Stimulated activated naive CD8-positive, alpha-beta T cell treated with anti-CD3 and anti-CD28 coated beads, Interleukin-15, amount 100 ng/mL, for 72 hours (primary cell): ENCODE measurements around the gene S1PR3.

Experiments used
- ATAC-seq: fragments of 150-1000 bp; cut with Tn5 transposase; 2 replicates; pipeline ENCODE4 v1.10.0; 2021; ENCODE audit warnings: mild to moderate bottlenecking, moderate library complexity
- DNase-seq, 2 donors: peaks; one replicate each; pipeline ENCODE4 v3.0.0; 2021 to 2022
- H3K27ac Mint-ChIP-seq, 2 donors: one replicate each; pipeline ENCODE4 v1.8.0; 2022; ENCODE audit warnings: mild to moderate bottlenecking in 2 of 2, mixed read lengths in 2 of 2, moderate library complexity in 2 of 2
- H3K27me3 Mint-ChIP-seq: one replicate; pipeline ENCODE4 v1.8.0; 2022; ENCODE audit warnings: mixed read lengths
- H3K4me1 Mint-ChIP-seq: one replicate; pipeline ENCODE4 v1.8.0; 2022; ENCODE audit warnings: mild to moderate bottlenecking, mixed read lengths
- H3K4me3 Mint-ChIP-seq, 2 donors: one replicate each; pipeline ENCODE4 v1.8.0; 2022; ENCODE audit warnings: mild to moderate bottlenecking in 2 of 2, mixed read lengths in 2 of 2, moderate library complexity in 1 of 2
- H3K9me3 Mint-ChIP-seq, 2 donors: one replicate each; pipeline ENCODE4 v1.8.0; 2022; ENCODE audit warnings: mixed read lengths in 2 of 2

S1PR3 gene

DNA sequence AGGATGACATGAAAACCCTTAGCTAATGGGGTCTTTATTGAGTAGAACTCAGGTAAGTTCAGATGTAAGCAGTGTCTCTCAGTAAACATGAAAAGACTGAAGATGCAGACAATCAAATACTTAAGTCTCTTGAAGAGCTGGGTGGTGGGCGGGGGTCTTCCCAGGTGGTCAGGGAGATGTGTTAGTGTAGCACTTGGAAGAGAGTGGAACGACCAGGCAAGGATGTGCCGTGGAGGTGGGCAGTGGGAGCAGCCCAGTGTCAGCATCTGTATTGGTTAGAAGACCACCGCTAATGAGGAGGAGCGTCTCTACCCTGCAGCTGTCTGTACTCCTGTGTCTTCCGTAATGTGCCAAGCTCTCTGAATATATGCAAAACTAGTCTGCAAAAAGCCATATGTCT lies 4.4 kb downstream of the S1PR3 start:
- H3K9me3 Mint-ChIP-seq, result no peaks in the 10 kb centered on the region
- no peak overlapping the region for H3K27ac Mint-ChIP-seq
- H3K4me3 Mint-ChIP-seq, result no peak overlapping the region
- peaks cover 68% of the 10 kb centered on the region for H3K27me3 Mint-ChIP-seq
- DNase-seq, result no peak
- no peak for ATAC-seq
- H3K4me1 Mint-ChIP-seq, result peaks cover 12% of the 10 kb centered on the region

DNA sequence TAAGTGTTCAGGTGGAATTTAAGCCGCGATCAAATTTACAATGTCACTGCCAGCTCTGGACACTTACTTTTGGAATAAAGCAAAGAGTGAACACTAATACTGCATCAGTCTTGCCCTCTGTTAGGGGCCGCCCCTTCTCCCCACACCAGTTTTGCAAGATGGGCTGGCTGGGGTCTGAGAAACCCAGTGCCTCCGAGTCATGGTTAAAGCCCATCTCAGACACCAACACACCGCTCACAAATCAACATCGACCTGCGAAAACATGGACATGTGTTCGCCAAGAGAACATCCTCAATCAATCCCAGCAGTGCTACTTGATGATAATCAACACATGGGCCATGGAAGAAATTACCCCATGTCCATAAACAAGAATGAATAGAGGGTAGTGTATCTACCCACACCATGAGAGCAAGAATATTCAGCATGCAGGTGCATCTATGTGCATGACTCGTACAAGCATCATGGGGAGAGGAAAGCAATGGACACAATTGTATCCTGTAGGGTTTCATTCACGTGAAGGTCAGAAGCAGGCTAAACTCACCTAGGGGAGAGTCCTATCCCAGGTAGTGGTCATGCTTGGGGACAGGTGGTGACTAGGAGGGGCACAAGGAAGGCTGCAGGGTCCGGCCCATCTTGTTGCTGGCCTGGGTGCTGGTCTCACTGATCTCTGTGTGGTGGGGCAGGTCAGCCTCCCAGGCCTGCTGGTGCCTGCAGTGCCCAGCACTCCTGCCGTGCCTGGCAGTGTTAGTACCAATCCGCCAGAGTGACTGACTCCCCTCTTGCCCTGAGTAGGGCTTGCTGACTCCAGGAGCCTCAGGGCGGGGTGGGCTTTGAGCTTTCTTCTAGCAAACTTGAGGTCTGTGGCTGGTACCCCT lies 5.0 kb downstream of the S1PR3 start:
- peaks cover 69% of the 10 kb centered on the region for H3K27me3 Mint-ChIP-seq
- H3K4me3 Mint-ChIP-seq, result no peak overlapping the region
- H3K4me1 Mint-ChIP-seq, result peaks cover 17% of the 10 kb centered on the region

DNA sequence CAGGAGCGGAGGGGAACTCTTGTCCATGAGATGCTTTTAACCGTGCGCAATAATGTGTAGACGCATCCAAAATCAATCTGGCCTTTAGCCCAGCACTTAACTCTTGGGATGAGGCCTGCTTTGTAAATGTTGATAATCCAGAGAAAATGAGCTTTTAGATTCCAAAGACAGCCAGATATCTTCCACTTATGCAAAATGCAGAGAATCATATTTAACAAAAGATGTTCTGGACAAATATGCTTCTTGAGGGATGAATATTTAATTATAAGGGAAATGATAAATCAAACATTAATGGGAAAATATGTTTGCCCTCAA lies 5.6 kb downstream of the S1PR3 start:
- Mint-ChIP-seq H3K4me3 (no peak overlapping the region), H3K27me3 (peaks cover 69% of the 10 kb centered on the region), H3K9me3 (no peaks in the 10 kb centered on the region), H3K27ac (no peak overlapping the region), H3K4me1 (peaks cover 13% of the 10 kb centered on the region)
- DNase-seq (no peak), ATAC-seq (no peak)

More for the DNA sequence above, 5.0 kb downstream of the S1PR3 start:
- DNase-seq, result no peak
- Mint-ChIP-seq H3K9me3 (no peaks in the 10 kb centered on the region), H3K27ac (no peak overlapping the region)
- ATAC-seq, result no peak

DNA sequence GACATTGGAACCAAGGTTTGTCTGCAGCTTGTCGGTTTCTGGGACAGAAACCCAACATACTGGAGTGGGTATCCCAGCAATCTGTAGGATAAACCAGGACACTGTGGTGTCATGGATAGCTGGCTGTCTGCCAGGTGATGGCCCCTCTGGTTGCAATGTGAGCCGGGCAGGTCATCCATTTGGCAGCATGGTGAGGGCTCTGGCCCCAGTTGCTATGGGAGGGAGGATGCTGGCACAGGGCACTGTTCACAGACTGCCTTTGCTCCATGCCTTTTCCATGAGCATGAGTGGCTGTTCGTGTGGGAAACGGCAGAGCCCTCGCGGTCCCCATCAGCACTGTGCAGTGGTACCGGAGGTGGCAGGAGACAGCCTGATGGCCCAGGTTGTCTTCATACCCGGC lies 6.4 kb downstream of the S1PR3 start:
- H3K4me3 Mint-ChIP-seq, result no peak overlapping the region
- H3K9me3 Mint-ChIP-seq, result no peaks in the 10 kb centered on the region
- H3K27ac Mint-ChIP-seq, result no peak overlapping the region
- no peak for ATAC-seq
- H3K4me1 Mint-ChIP-seq, result peaks cover 8% of the 10 kb centered on the region
- no peak for DNase-seq
- peaks cover 69% of the 10 kb centered on the region for H3K27me3 Mint-ChIP-seq

DNA sequence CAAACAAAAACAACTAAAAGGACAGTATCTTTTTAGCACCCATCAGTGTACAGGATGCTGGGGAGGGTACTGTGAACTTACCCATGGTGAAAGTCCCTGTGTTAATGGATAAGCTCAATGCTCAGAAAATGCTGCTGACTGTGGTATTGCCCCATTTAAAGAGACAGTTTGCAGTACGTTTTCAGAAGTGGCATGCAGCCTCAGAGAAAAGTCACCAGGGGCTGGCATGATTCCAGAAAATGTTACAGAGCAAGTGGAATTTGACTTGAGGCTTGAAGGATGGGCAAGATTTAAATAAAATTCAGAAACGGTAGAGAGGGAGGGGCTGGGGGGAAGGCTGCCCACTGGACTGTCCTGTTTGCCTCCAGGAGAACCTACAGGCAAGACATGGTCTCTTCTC lies 7.2 kb downstream of the S1PR3 start:
- ATAC-seq, result no peak
- H3K9me3 Mint-ChIP-seq, result no peaks in the 10 kb centered on the region
- no peak overlapping the region for H3K27ac Mint-ChIP-seq
- H3K4me3 Mint-ChIP-seq, result no peak overlapping the region
- DNase-seq, result no peak
- H3K4me1 Mint-ChIP-seq, result peaks cover 8% of the 10 kb centered on the region
- H3K27me3 Mint-ChIP-seq, result peaks cover 69% of the 10 kb centered on the region

DNA sequence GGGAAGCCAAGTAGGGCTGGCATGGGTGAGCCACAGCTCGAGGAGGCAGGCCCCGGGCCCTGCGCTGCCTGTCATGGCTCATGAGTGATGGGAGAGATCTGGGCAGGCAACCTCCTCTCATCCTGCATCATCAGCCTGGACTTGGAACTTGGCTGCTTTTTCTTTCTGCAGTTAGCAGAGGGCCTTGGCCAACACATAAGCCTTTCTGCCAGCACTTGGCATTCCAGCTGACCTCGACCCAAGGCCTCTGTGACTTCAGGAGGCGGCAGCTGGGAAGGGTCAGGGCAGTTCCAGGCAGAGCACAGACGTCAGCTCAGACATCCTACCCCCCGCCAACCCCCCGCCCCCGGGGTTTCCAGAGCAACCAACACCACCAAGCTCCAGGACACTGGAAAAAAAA lies 7.6 kb downstream of the S1PR3 start:
- no peak for DNase-seq
- no peak overlapping the region for H3K27ac Mint-ChIP-seq
- peaks cover 68% of the 10 kb centered on the region for H3K27me3 Mint-ChIP-seq
- H3K4me3 Mint-ChIP-seq, result no peak overlapping the region
- ATAC-seq, result no peak
- H3K9me3 Mint-ChIP-seq, result no peaks in the 10 kb centered on the region
- peaks cover 8% of the 10 kb centered on the region for H3K4me1 Mint-ChIP-seq

DNA sequence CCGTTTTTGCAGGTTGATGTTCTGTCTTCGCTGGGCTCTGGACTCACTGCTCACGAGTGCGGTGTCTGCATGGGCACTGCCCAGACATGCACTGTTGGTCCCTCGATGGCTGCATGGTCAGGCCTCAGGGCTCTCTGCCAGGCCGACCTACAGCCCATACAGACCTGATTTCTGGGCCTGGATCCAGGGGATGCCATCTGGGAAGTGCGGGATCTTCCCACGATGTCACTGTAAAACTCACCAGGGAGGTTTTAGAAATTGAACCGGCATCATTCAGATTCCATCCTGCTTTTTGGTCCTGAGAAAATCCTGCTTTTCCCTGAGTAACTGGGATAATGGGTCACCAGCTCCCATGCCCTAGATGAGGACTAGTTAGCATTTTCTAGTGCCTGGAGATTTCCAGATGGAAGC lies 9.1 kb downstream of the S1PR3 start:
- Mint-ChIP-seq H3K9me3 (no peaks in the 10 kb centered on the region), H3K4me3 (no peak overlapping the region), H3K27me3 (peaks cover 57% of the 10 kb centered on the region), H3K27ac (no peak overlapping the region), H3K4me1 (peaks cover 8% of the 10 kb centered on the region)
- no peak for ATAC-seq
- no peak for DNase-seq

DNA sequence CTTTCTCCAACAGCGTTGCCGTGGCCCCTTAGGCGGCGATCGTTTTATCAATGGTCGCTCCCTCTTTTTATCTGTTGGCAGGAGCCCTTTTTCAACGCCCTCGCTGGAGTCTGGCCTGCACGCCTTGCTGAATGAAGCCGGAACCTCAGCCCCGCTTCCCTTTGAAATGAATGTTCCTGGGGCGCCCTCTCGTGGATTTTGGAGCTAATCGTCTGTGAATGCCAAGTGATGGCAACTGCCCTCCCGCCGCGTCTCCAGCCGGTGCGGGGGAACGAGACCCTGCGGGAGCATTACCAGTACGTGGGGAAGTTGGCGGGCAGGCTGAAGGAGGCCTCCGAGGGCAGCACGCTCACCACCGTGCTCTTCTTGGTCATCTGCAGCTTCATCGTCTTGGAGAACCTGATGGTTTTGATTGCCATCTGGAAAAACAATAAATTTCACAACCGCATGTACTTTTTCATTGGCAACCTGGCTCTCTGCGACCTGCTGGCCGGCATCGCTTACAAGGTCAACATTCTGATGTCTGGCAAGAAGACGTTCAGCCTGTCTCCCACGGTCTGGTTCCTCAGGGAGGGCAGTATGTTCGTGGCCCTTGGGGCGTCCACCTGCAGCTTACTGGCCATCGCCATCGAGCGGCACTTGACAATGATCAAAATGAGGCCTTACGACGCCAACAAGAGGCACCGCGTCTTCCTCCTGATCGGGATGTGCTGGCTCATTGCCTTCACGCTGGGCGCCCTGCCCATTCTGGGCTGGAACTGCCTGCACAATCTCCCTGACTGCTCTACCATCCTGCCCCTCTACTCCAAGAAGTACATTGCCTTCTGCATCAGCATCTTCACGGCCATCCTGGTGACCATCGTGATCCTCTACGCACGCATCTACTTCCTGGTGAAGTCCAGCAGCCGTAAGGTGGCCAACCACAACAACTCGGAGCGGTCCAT lies 10.0 kb downstream of the S1PR3 start:
- peaks cover 8% of the 10 kb centered on the region for H3K4me1 Mint-ChIP-seq
- peak; percentile 78 for ATAC-seq
- H3K27me3 Mint-ChIP-seq, result peaks cover 58% of the 10 kb centered on the region
- no peaks in the 10 kb centered on the region for H3K9me3 Mint-ChIP-seq
- H3K4me3 Mint-ChIP-seq, result no peak overlapping the region
- DNase-seq, result peak; percentile 74 to 82
- no peak overlapping the region for H3K27ac Mint-ChIP-seq

DNA sequence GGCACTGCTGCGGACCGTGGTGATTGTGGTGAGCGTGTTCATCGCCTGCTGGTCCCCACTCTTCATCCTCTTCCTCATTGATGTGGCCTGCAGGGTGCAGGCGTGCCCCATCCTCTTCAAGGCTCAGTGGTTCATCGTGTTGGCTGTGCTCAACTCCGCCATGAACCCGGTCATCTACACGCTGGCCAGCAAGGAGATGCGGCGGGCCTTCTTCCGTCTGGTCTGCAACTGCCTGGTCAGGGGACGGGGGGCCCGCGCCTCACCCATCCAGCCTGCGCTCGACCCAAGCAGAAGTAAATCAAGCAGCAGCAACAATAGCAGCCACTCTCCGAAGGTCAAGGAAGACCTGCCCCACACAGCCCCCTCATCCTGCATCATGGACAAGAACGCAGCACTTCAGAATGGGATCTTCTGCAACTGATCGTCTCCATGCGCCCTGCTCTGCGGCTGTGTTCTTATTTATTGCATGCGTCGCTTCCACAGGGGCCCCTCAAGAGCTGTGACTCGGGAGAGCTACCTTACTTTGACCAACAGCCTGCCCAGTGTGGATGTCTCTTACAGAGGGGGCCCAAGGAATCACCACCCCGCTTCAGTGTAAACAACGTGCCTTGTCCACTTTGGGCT lies 10.8 kb downstream of the S1PR3 start:
- DNase-seq, result no peak
- Mint-ChIP-seq H3K27me3 (peaks cover 51% of the 10 kb centered on the region), H3K4me3 (no peak overlapping the region), H3K27ac (no peak overlapping the region), H3K9me3 (no peaks in the 10 kb centered on the region), H3K4me1 (peaks cover 8% of the 10 kb centered on the region)
- no peak for ATAC-seq

DNA sequence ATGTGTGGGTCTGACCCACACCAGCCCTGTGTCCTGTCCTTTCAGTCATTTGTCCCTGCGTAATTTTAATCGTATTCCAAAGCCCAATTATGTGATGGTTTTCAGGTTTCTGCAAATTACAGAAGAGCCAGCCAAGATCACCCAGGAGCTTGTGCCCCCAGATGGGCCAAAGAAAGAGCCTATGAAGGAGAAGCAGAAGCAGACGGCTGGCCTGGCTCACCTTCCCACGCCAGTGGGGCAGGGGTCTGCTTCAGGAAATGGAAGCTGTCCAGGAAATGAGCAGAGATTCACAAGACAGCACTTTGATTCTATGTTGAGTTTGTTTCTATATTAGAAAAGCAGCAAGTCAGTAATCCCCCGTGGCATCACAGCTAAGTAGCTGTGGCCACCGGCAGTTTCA lies 11.7 kb downstream of the S1PR3 start:
- H3K4me1 Mint-ChIP-seq, result peaks cover 8% of the 10 kb centered on the region
- peaks cover 53% of the 10 kb centered on the region for H3K27me3 Mint-ChIP-seq
- ATAC-seq (no peak), DNase-seq (no peak)
- no peak overlapping the region for H3K27ac Mint-ChIP-seq
- H3K4me3 Mint-ChIP-seq, result no peak overlapping the region
- no peaks in the 10 kb centered on the region for H3K9me3 Mint-ChIP-seq

DNA sequence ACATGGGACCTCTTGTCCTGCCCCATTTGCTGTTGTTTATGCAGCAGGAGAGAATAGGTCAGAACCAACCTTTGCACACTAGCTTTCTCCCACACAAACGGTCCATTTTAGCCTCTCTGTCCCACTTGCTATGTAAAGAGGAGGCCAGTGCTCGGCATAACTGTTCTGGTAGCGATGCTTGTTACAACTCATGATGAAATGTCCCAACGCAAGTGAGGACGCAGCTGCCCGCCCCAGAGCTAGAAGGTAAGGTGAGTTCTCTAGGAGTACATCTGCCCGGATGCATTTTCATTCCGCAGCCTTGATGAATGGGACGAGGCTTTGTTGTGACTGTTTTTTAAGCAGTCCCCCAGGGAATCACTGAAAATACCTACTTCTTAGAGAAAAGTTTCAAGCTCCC lies 14.1 kb downstream of the S1PR3 start:
- DNase-seq, result no peak
- Mint-ChIP-seq H3K4me3 (no peak overlapping the region), H3K27me3 (peaks cover 53% of the 10 kb centered on the region), H3K9me3 (no peaks in the 10 kb centered on the region), H3K4me1 (peaks cover 8% of the 10 kb centered on the region), H3K27ac (no peak overlapping the region)
- ATAC-seq, result no peak

DNA sequence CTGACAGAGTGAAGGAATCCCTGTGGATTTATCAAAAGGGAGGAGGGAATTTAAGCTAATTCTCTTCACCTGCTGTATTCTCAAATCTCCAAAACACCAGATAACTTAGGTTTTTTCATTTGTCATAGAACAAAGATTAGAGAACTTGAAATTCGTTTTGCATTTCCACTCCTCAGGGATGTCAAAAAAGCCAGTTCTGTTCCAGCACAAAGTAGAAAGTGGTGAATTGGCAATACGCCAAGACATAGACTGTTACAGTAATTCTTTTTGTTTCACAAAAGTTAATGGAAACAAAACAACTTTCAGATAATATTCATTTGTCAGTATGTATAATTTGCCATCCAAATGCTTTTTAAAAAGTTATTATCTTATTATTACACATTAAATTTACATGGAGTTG lies 15.0 kb downstream of the S1PR3 start:
- peaks cover under 1% of the 10 kb centered on the region for H3K4me1 Mint-ChIP-seq
- H3K9me3 Mint-ChIP-seq, result no peaks in the 10 kb centered on the region
- H3K27ac Mint-ChIP-seq, result no peak overlapping the region
- H3K4me3 Mint-ChIP-seq, result no peak overlapping the region
- no peak for DNase-seq
- ATAC-seq, result no peak
- peaks cover 45% of the 10 kb centered on the region for H3K27me3 Mint-ChIP-seq

DNA sequence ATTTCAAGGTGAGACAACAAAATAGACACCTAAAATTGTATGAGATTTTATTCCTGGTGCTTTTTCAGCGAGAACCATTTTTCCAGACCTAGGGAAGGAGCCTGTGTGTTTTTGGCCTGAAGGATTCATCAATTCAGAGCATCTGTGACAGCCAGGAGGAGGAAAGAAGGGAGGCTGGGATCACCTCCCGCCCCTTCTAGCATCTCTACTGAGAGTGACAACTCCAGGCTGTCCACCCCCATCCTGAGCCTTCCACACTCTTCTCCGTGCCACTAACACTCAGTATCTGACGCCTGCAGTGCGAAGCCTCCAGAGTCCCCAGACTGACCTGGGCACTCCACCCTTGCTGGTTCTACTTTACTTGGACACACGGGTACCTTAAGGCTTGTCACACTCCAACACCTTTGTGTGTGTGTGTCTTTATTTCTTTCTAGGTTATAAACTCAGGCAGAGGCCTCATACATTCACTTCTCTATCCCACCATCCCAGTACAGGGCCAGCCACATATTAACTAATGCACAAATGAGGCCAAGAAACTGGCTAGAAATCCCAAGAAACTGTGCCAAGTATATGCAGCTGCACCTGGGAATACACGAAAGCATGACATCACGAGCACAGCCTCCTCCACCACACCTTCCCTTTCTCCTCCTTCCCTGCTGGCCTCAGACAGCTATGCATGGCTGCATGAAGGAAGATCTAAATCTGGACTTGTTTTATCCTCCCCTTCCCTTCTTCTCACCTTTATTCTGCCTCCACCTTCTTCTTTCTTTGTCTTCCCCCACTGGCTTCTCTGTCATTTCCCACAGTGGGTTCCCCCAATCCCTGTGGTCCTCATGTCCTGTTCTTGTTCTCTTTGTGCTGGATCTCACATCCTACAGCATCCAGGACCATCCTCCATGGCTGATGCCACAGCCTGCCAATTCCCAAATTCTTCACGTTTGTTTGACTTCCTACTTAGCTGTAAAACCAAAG lies 16.0 kb downstream of the S1PR3 start:
- Mint-ChIP-seq H3K27me3 (peaks cover 35% of the 10 kb centered on the region), H3K4me1 (no peaks in the 10 kb centered on the region), H3K4me3 (no peak overlapping the region), H3K9me3 (no peaks in the 10 kb centered on the region), H3K27ac (no peak overlapping the region)
- DNase-seq (no peak), ATAC-seq (no peak)

DNA sequence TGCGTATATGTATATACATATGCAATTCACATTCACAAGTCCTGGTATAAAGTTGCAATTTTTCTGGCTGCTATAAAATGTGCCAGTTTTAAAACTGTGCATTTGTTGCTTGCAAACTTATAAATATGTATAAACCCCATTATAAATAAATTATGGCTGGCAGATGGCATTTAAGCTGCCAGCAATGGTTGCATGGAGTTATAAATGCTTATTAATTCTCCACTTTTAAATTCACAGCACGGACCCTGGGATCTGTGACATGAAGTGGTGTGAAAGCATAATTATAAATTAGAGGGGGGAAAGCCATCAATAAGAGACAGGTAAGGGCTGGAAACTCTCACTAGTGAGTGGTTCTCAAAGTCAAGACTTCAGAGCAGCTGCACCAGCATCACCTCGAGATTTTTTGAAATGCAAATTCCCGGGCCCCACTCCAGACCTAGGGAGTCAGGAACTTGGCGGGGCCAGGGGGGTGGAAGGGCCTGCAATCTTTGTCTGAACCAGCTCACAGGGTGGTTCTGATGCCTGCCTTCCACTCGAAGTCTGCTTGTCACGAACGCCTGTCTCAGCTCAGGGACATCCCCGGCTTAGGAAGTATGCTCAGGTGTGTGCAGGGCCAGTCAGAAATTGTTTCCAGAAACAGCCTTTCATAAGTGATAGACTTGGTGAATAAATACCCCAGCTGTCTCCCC lies 16.9 kb downstream of the S1PR3 start:
- H3K4me1 Mint-ChIP-seq, result no peaks in the 10 kb centered on the region
- ATAC-seq (no peak), DNase-seq (no peak)
- H3K27me3 Mint-ChIP-seq, result peaks cover 26% of the 10 kb centered on the region
- no peaks in the 10 kb centered on the region for H3K9me3 Mint-ChIP-seq
- H3K27ac Mint-ChIP-seq, result no peak overlapping the region
- H3K4me3 Mint-ChIP-seq, result no peak overlapping the region
